K562 (cell line): ENCODE results near the gene MYLK4. TPM values are rescaled to one million over a fixed set of nuclear protein-coding genes. Genes with fewer than 3 reads are reported as not detected.

ENCODE experiments used
- ADNP ChIP-seq: fragments of 200-800 bp; sonication (Bioruptor generic); IDR thresholded peaks from 2 replicates; pipeline ENCODE4 v1.6.1; 2016; ENCODE audit warnings: missing genetic modification characterization, missing compliant biosample characterization
- BMI1 ChIP-seq: fragments of 150-350 bp; IDR thresholded peaks from 2 replicates; pipeline ENCODE4 v1.6.1; 2014; ENCODE audit warnings: low read length
- CHD1 ChIP-seq: fragments of 200-600 bp; sonication (generic); IDR thresholded peaks from one replicate; pipeline ENCODE4 v1.6.1; 2012; ENCODE audit warnings: mild to moderate bottlenecking, moderate library complexity, low read length, inconsistent platforms
- GABPB2 ChIP-seq: fragments of 250-450 bp; sonication (Bioruptor Pico); conservative IDR thresholded peaks from 2 replicates; pipeline ENCODE4 v1.5.1; 2021; ENCODE audit warnings: mild to moderate bottlenecking
- GATA2 ChIP-seq: sonication (generic); formaldehyde crosslinking; IDR thresholded peaks from 2 replicates; pipeline ENCODE4 v1.4.0; 2020; ENCODE audit warnings: mild to moderate bottlenecking, missing genetic modification reagents
- GTF2A2 ChIP-seq: IDR thresholded peaks from 2 replicates; pipeline ENCODE4 v1.6.1; 2016; ENCODE audit warnings: mild to moderate bottlenecking, missing genetic modification characterization, missing compliant biosample characterization
- GTF2E2 ChIP-seq: fragments of 200-800 bp; sonication (Bioruptor generic); IDR thresholded peaks from 2 replicates; pipeline ENCODE4 v1.6.1; 2016; ENCODE audit warnings: missing genetic modification characterization, missing compliant biosample characterization
- HIVEP1 ChIP-seq: fragments of 250-450 bp; sonication (Bioruptor Pico); IDR thresholded peaks from 2 replicates; pipeline ENCODE4 v1.4.0; 2020; ENCODE audit warnings: mild to moderate bottlenecking
- HSF4 ChIP-seq: fragments of 250-450 bp; sonication (Bioruptor Pico); IDR thresholded peaks from 2 replicates; pipeline ENCODE4 v2.1.2; 2022; ENCODE audit warnings: mild to moderate bottlenecking, moderate library complexity, borderline replicate concordance
- ILF3 ChIP-seq: fragments of 450-650 bp; IDR thresholded peaks from 2 replicates; pipeline ENCODE4 v1.6.1; 2018; ENCODE audit warnings: antibody characterized with exemption, mild to moderate bottlenecking, moderate library complexity, borderline replicate concordance
- MCM5 ChIP-seq: fragments of 450-650 bp; IDR thresholded peaks from 2 replicates; pipeline ENCODE4 v1.6.1; 2016; ENCODE audit warnings: low read depth
- MED1 ChIP-seq: sonication (generic); formaldehyde crosslinking; IDR thresholded peaks from 2 replicates; pipeline ENCODE4 v1.8.1; 2023; ENCODE audit warnings: missing genetic modification reagents, borderline replicate concordance
- NR2F6 ChIP-seq: fragments of 450-650 bp; formaldehyde crosslinking; IDR thresholded peaks from 2 replicates; pipeline ENCODE4 v1.4.0; 2020; ENCODE audit warnings: mild to moderate bottlenecking
- RBM39 ChIP-seq: fragments of 200-400 bp; formaldehyde crosslinking; optimal IDR thresholded peaks from 2 replicates; pipeline ENCODE3; 2018; ENCODE audit warnings: low read depth, low read length
- RFX7 ChIP-seq: fragments of 250-450 bp; sonication (Bioruptor Pico); IDR thresholded peaks from 2 replicates; pipeline ENCODE4 v1.5.1; 2021; ENCODE audit warnings: mild to moderate bottlenecking
- SAFB2 ChIP-seq: fragments of 200-400 bp; formaldehyde crosslinking; IDR thresholded peaks from 2 replicates; pipeline ENCODE4 v1.6.1; 2018; ENCODE audit warnings: borderline replicate concordance, low read length, low read depth, moderate library complexity; ENCODE audit not compliant: severe bottlenecking
- SMAD2 ChIP-seq: fragments of 150-350 bp; IDR thresholded peaks from 2 replicates; pipeline ENCODE4 v1.6.1; 2014; ENCODE audit warnings: low read depth, mild to moderate bottlenecking, low read length
- XRCC3 ChIP-seq: fragments of 450-650 bp; IDR thresholded peaks from 2 replicates; pipeline ENCODE4 v1.6.1; 2017; ENCODE audit warnings: mild to moderate bottlenecking, moderate library complexity
- polyA plus RNA-seq, 8 experiments: library from polyadenylated mRNA; depleted of rRNA in 4 of 8; stranded (reverse) in 5 of 8; unstranded in 3 of 8; fragments of >200 nt; fragmentation: Nextera tagmentation in 2 of 8; fragmentation: Illumina TruSeq in 1 of 8; extraction: Ambion mirVana in 2 of 8; extraction: Trizol in 1 of 8; gene quantifications; 2 replicates each; pipeline versions ENCODE4 v1.2.1 to v1.2.3, GENCODE V29; 2011 to 2014; ENCODE audit warnings: inconsistent platforms in 1 of 8, missing spikeins in 1 of 8
- total RNA-seq, 7 experiments: library from RNA; depleted of rRNA in 6 of 7; stranded (reverse); fragments of >200 nt in 6 of 7; fragmentation: Illumina TruSeq in 2 of 7; extraction: Trizol in 2 of 7; gene quantifications; 2 replicates each; pipeline versions ENCODE4 v1.2.1 to v1.2.3, GENCODE V29; 2011 to 2021; ENCODE audit warnings: low replicate concordance in 1 of 7
- TF ChIP-seq, protein P1 (sequence below): sonication (generic); formaldehyde crosslinking; IDR thresholded peaks from 2 replicates; pipeline ENCODE4 v1.8.0; 2023; ENCODE audit warnings: mild to moderate bottlenecking, missing genetic modification reagents
- TF ChIP-seq, protein P2 (sequence below): fragments of 200-400 bp; formaldehyde crosslinking; IDR thresholded peaks from 2 replicates; pipeline ENCODE4 v1.6.1; 2017; ENCODE audit warnings: mild to moderate bottlenecking, low read depth, low read length, moderate library complexity
- TF ChIP-seq, protein P3 (sequence below), 2 experiments: fragments of 250-450 bp in 1 of 2; fragments of 450-650 bp in 1 of 2; sonication (Bioruptor Pico) in 1 of 2; IDR thresholded peaks; 2 replicates each; pipeline versions ENCODE4 v1.6.1 to v1.8.0; 2016 to 2021; ENCODE audit warnings: mild to moderate bottlenecking in 2 of 2, moderate library complexity in 2 of 2, missing compliant biosample characterization in 1 of 2, missing genetic modification characterization in 1 of 2
- TF ChIP-seq, protein P4 (sequence below), 2 experiments: fragments of 450-650 bp in 1 of 2; sonication (generic) in 1 of 2; formaldehyde crosslinking; conservative IDR thresholded peaks; 2 replicates each; pipeline versions ENCODE4 v1.4.0 to v1.8.1; 2020 to 2022; ENCODE audit warnings: mild to moderate bottlenecking in 1 of 2, missing genetic modification reagents in 1 of 2

The MYLK4 gene
- total and polyA plus RNA-seq, 9 of the 15 experiments (the other 6 are each of a cell fraction or from before 2014, with no cell fraction given): 0.01 to 0.15 (median 0.06) TPM

DNA sequence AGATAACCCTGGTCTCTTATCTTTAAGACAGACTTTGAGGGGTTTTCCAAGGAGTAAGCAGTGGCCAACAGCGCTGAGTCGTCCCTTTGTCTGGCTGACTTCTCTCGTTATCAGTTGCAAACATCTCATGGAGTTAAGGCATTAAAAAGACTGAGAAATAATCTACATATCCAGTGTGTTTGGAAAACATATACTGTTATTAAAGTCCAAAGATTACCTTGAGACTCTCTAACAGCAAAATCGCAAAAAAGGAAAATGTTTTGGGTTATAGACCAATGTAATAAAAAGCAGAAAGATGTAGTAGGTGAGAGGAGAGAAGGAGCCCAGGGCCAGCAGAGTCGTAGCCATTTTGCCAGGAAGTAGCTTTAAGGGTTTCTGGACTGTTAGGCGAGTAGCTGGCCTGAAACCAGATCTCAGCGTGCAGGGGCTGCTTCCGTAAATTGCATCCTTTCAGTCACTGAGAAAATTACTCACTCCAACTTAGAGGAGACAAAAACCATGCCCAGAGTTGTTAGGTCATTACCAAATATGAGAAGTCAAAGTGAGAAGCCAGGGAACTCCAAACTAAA lies 24.6 kb downstream of the MYLK4 start (continued):
- TF ChIP-seq, protein P1, sequence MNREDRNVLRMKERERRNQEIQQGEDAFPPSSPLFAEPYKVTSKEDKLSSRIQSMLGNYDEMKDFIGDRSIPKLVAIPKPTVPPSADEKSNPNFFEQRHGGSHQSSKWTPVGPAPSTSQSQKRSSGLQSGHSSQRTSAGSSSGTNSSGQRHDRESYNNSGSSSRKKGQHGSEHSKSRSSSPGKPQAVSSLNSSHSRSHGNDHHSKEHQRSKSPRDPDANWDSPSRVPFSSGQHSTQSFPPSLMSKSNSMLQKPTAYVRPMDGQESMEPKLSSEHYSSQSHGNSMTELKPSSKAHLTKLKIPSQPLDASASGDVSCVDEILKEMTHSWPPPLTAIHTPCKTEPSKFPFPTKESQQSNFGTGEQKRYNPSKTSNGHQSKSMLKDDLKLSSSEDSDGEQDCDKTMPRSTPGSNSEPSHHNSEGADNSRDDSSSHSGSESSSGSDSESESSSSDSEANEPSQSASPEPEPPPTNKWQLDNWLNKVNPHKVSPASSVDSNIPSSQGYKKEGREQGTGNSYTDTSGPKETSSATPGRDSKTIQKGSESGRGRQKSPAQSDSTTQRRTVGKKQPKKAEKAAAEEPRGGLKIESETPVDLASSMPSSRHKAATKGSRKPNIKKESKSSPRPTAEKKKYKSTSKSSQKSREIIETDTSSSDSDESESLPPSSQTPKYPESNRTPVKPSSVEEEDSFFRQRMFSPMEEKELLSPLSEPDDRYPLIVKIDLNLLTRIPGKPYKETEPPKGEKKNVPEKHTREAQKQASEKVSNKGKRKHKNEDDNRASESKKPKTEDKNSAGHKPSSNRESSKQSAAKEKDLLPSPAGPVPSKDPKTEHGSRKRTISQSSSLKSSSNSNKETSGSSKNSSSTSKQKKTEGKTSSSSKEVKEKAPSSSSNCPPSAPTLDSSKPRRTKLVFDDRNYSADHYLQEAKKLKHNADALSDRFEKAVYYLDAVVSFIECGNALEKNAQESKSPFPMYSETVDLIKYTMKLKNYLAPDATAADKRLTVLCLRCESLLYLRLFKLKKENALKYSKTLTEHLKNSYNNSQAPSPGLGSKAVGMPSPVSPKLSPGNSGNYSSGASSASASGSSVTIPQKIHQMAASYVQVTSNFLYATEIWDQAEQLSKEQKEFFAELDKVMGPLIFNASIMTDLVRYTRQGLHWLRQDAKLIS (CRISPR knock-in tag): no peak
- TF ChIP-seq, protein P2, sequence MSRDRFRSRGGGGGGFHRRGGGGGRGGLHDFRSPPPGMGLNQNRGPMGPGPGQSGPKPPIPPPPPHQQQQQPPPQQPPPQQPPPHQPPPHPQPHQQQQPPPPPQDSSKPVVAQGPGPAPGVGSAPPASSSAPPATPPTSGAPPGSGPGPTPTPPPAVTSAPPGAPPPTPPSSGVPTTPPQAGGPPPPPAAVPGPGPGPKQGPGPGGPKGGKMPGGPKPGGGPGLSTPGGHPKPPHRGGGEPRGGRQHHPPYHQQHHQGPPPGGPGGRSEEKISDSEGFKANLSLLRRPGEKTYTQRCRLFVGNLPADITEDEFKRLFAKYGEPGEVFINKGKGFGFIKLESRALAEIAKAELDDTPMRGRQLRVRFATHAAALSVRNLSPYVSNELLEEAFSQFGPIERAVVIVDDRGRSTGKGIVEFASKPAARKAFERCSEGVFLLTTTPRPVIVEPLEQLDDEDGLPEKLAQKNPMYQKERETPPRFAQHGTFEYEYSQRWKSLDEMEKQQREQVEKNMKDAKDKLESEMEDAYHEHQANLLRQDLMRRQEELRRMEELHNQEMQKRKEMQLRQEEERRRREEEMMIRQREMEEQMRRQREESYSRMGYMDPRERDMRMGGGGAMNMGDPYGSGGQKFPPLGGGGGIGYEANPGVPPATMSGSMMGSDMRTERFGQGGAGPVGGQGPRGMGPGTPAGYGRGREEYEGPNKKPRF: no peak
- TF ChIP-seq CHD1 (no peak), XRCC3 (no peak), SMAD2 (no peak), HIVEP1 (peak; percentile 53; the same call in 1 of the 2 replicates), GABPB2 (CRISPR knock-in tag) (no peak), ILF3 (no peak), ADNP (tag) (peak; percentile 16; the same call in 1 of the 2 replicates), MED1 (CRISPR knock-in tag) (no peak), HSF4 (CRISPR knock-in tag) (no peak), BMI1 (no peak), GTF2A2 (tag) (no peak), RBM39 (no peak), GATA2 (CRISPR knock-in tag) (peak; percentile 34; the same call in 1 of the 2 replicates), SAFB2 (no peak), RFX7 (CRISPR knock-in tag) (no peak), GTF2E2 (tag) (no peak), NR2F6 (CRISPR knock-in tag) (no peak), MCM5 (no peak)
- TF ChIP-seq, protein P3, sequence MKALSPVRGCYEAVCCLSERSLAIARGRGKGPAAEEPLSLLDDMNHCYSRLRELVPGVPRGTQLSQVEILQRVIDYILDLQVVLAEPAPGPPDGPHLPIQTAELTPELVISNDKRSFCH (CRISPR knock-in tag; IDR thresholded peaks at IDR 0.05): no peak
- TF ChIP-seq, protein P3 (tag; IDR thresholded peaks at IDR 0.05): no peak
- TF ChIP-seq, protein P4, sequence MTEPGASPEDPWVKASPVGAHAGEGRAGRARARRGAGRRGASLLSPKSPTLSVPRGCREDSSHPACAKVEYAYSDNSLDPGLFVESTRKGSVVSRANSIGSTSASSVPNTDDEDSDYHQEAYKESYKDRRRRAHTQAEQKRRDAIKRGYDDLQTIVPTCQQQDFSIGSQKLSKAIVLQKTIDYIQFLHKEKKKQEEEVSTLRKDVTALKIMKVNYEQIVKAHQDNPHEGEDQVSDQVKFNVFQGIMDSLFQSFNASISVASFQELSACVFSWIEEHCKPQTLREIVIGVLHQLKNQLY (CRISPR knock-in tag; conservative IDR thresholded peaks at IDR 0.05): no peak
